ENCODE measurements around the gene C16orf74. TPM values are rescaled to one million over a fixed set of nuclear protein-coding genes. Genes with fewer than 3 reads are reported as not detected.

The C16orf74 gene
- total and polyA plus RNA-seq, 2 of the 13 experiments (the other 11 are each of a cell fraction or from before 2014, with no cell fraction given), result 0.13 to 0.29 TPM

GRCh38 chr16:85688586-85689284, 62.2 kb downstream of the C16orf74 start, which contains the start of gene GINS2 (continued):
- TF ChIP-seq ZFX (CRISPR knock-in tag; IDR thresholded peaks at IDR 0.05; ENCODE audit: low read depth), result peak; percentile 90
- TF ChIP-seq HMGXB3 (CRISPR knock-in tag; IDR thresholded peaks at IDR 0.05; ENCODE audit: borderline replicate concordance), result 0 out of 2 replicates have a peak, but pooled peaks have one; percentile 25
- TF ChIP-seq KAT8 (CRISPR knock-in tag; IDR thresholded peaks at IDR 0.05), result peak; percentile 83
- TF ChIP-seq HINFP (CRISPR knock-in tag; IDR thresholded peaks at IDR 0.05; ENCODE audit: low read depth), result peak; percentile 82
- TF ChIP-seq NCOA5 (CRISPR knock-in tag; IDR thresholded peaks at IDR 0.05), result no peak
- no peak for TF ChIP-seq ATM (IDR thresholded peaks at IDR 0.05; ENCODE audit: borderline replicate concordance)
- no peak for TF ChIP-seq TCF7L2 (IDR thresholded peaks at IDR 0.05; ENCODE audit: low read depth, low read length)
- TF ChIP-seq ATF7-NPFF (CRISPR knock-in tag; IDR thresholded peaks at IDR 0.05; ENCODE audit: low read depth), result peak; percentile 75
- peak; percentile 62; the same call in 1 of the 2 replicates for TF ChIP-seq ETV6 (CRISPR knock-in tag; conservative IDR thresholded peaks at IDR 0.05)
- TF ChIP-seq ZNF329 (CRISPR knock-in tag; IDR thresholded peaks at IDR 0.05; ENCODE audit: low read depth), result no peak
- TF ChIP-seq ZNF17 (CRISPR knock-in tag; IDR thresholded peaks at IDR 0.05), result no peak
- TF ChIP-seq FOSL1 (CRISPR knock-in tag; IDR thresholded peaks at IDR 0.05; ENCODE audit: borderline replicate concordance), result no peak
- no peak for TF ChIP-seq SATB2 (CRISPR knock-in tag; IDR thresholded peaks at IDR 0.05)
- no peak for TF ChIP-seq ATAD3A (CRISPR knock-in tag; IDR thresholded peaks at IDR 0.05)
- TF ChIP-seq HES4 (CRISPR knock-in tag; IDR thresholded peaks at IDR 0.05; ENCODE audit: borderline replicate concordance), result peak; percentile 46; the same call in 1 of the 2 replicates
- no peak for TF ChIP-seq ZNF382 (CRISPR knock-in tag; IDR thresholded peaks at IDR 0.05; ENCODE audit: borderline replicate concordance)
- no peak for TF ChIP-seq HNRNPUL1 (IDR thresholded peaks at IDR 0.05; ENCODE audit: low read depth, low read length)
- TF ChIP-seq ZNF674 (CRISPR knock-in tag; IDR thresholded peaks at IDR 0.05; ENCODE audit: low read depth), result no peak
- TF ChIP-seq ZNF766 (CRISPR knock-in tag; IDR thresholded peaks at IDR 0.05; ENCODE audit: borderline replicate concordance), result 0 out of 2 replicates have a peak, but pooled peaks have one; percentile 50
- 0 out of 2 replicates have a peak, but pooled peaks have one; percentile 50 for TF ChIP-seq ATF5 (CRISPR knock-in tag; IDR thresholded peaks at IDR 0.05; ENCODE audit: low read depth)
- TF ChIP-seq ZMYM3 (CRISPR knock-in tag; IDR thresholded peaks at IDR 0.05), result no peak
- no peak for TF ChIP-seq RORA (CRISPR knock-in tag; IDR thresholded peaks at IDR 0.05)
- TF ChIP-seq JUNB (CRISPR knock-in tag; IDR thresholded peaks at IDR 0.05; ENCODE audit: borderline replicate concordance), result no peak
- TF ChIP-seq EEA1 (CRISPR knock-in tag; IDR thresholded peaks at IDR 0.05; ENCODE audit: borderline replicate concordance), result no peak; the same call in 1 of the 2 replicates
- TF ChIP-seq ISL2 (CRISPR knock-in tag; IDR thresholded peaks at IDR 0.05), result peak; percentile 59
